GM12892 (cell line): ENCODE measurements around the gene TRPC4AP.

Source experiments
- POLR2A ChIP-seq: IDR thresholded peaks from 2 replicates; pipeline ENCODE4 v1.6.1; 2011; ENCODE audit warnings: low read depth, low read length, control low read depth
- POLR2AphosphoS5 ChIP-seq: IDR thresholded peaks from 2 replicates; pipeline ENCODE4 v1.6.1; 2011; ENCODE audit warnings: low read depth, low read length, control low read depth

GRCh38 chr20:35007891-35008290 is 84.7 kb downstream of the TRPC4AP start:
- TF ChIP-seq POLR2AphosphoS5 = no peak
- no peak for TF ChIP-seq POLR2A
